OCI-LY7 (cell line): ENCODE measurements around the gene POU2AF1. TPM values are rescaled to one million over a fixed set of nuclear protein-coding genes. Genes with fewer than 3 reads are reported as not detected.

Experiments
- BruUV-seq: library from RNA; stranded (reverse); fragments of 400-500 nt; replicated peaks from 2 replicates; lab custom pipeline; 2021; lab: Mats Ljungman, UMichigan
- CTCF ChIA-PET: fragments of 300-600 bp; sonication (Branson Sonifier 250); formaldehyde crosslinking; loops from one replicate; lab custom pipeline; 2022; ENCODE audit warnings: antibody characterized with exemption; ENCODE audit not compliant: unreplicated experiment; lab: Charles Lee
- POLR2A ChIA-PET: fragments of 300-600 bp; sonication (Branson Sonifier 250); formaldehyde crosslinking; loops from one replicate; lab custom pipeline; 2022; ENCODE audit warnings: antibody characterized with exemption; lab: Charles Lee
- DNase-seq: peaks from one replicate; pipeline ENCODE4 v3.0.0-alpha.2; 2015; ENCODE audit warnings: low spot score
- H2AFZ ChIP-seq: fragments of 200-600 bp; sonication (generic), shearing (Covaris generic); 2 replicates; pipeline ENCODE4 v1.6.1; 2014; ENCODE audit warnings: mild to moderate bottlenecking, antibody characterized with exemption, low read length, moderate library complexity
- H3K27ac ChIP-seq: fragments of 200-600 bp; sonication (generic); 2 replicates; pipeline ENCODE4 v1.5.1; 2014; ENCODE audit warnings: mixed run types, low read depth, mild to moderate bottlenecking, moderate library complexity, low read length, inconsistent platforms; ENCODE audit not compliant: poor library complexity, severe bottlenecking
- H3K36me3 ChIP-seq: fragments of 200-600 bp; sonication (generic); 2 replicates; pipeline ENCODE4 v1.6.1; 2014; ENCODE audit warnings: mild to moderate bottlenecking, antibody characterized with exemption, low read length, moderate library complexity, mixed read lengths; ENCODE audit not compliant: insufficient read depth
- H3K4me1 ChIP-seq: fragments of 200-600 bp; sonication (generic); 2 replicates; pipeline ENCODE4 v1.5.1; 2014; ENCODE audit warnings: mild to moderate bottlenecking, low read length; ENCODE audit not compliant: insufficient read depth, poor library complexity, severe bottlenecking
- H3K4me2 ChIP-seq: fragments of 200-600 bp; sonication (generic); 2 replicates; pipeline ENCODE4 v1.6.1; 2014; ENCODE audit warnings: mild to moderate bottlenecking, low read length
- H3K4me3 ChIP-seq: fragments of 200-600 bp; sonication (generic); 2 replicates; pipeline ENCODE4 v1.5.1; 2014; ENCODE audit warnings: mild to moderate bottlenecking, low read depth, low read length; ENCODE audit not compliant: poor library complexity, severe bottlenecking
- H3K79me2 ChIP-seq: fragments of 200-600 bp; sonication (generic); 2 replicates; pipeline ENCODE4 v1.6.1; 2016; ENCODE audit warnings: low read depth, mild to moderate bottlenecking, low read length, moderate library complexity, mixed read lengths; ENCODE audit not compliant: insufficient read depth
- H3K9me2 ChIP-seq: fragments of 200-600 bp; sonication (generic); 2 replicates; pipeline ENCODE4 v1.6.1; 2016; ENCODE audit warnings: mild to moderate bottlenecking, low read length, mixed read lengths; ENCODE audit not compliant: insufficient read depth
- H3K9me3 ChIP-seq: fragments of 200-600 bp; sonication (generic); 2 replicates; pipeline ENCODE4 v1.6.1; 2014; ENCODE audit warnings: mild to moderate bottlenecking, mixed run types, low read length, mixed read lengths
- H4K20me1 ChIP-seq: fragments of 200-600 bp; sonication (generic); 2 replicates; pipeline ENCODE4 v1.6.1; 2014; ENCODE audit warnings: mild to moderate bottlenecking, antibody characterized with exemption, low read length, moderate library complexity, mixed read lengths; ENCODE audit not compliant: insufficient read depth
- EZH2phosphoT487 ChIP-seq: fragments of 200-600 bp; sonication (generic); IDR thresholded peaks from 2 replicates; pipeline ENCODE4 v1.6.1; 2018; ENCODE audit warnings: low read depth, borderline replicate concordance, mild to moderate bottlenecking, mixed run types, antibody characterized with exemption, low read length, moderate library complexity, mixed read lengths
- intact Hi-C: fragments of 100-400 bp; cut with micrococcal nuclease; formaldehyde crosslinking; loops from one replicate; pipeline ENCODE4 v1.10.0; 2022; ENCODE audit not compliant: unreplicated experiment
- total RNA-seq, 2 experiments: library from RNA; depleted of rRNA in 1 of 2; stranded (reverse); fragments of >200 nt in 1 of 2; shearing (Covaris generic) in 1 of 2; gene quantifications; 2 replicates each; pipeline ENCODE4 v1.2.3, GENCODE V29; 2014 to 2022
- TF ChIP-seq, protein P1 (sequence below): fragments of 200-600 bp; sonication (generic); conservative IDR thresholded peaks from 2 replicates; pipeline ENCODE4 v1.5.1; 2014; ENCODE audit warnings: mild to moderate bottlenecking, antibody characterized with exemption, low read length, moderate library complexity, mixed read lengths

The POU2AF1 gene
- total RNA-seq, 2 experiments from 2014 or later: 86.1 to 285 TPM

DNA sequence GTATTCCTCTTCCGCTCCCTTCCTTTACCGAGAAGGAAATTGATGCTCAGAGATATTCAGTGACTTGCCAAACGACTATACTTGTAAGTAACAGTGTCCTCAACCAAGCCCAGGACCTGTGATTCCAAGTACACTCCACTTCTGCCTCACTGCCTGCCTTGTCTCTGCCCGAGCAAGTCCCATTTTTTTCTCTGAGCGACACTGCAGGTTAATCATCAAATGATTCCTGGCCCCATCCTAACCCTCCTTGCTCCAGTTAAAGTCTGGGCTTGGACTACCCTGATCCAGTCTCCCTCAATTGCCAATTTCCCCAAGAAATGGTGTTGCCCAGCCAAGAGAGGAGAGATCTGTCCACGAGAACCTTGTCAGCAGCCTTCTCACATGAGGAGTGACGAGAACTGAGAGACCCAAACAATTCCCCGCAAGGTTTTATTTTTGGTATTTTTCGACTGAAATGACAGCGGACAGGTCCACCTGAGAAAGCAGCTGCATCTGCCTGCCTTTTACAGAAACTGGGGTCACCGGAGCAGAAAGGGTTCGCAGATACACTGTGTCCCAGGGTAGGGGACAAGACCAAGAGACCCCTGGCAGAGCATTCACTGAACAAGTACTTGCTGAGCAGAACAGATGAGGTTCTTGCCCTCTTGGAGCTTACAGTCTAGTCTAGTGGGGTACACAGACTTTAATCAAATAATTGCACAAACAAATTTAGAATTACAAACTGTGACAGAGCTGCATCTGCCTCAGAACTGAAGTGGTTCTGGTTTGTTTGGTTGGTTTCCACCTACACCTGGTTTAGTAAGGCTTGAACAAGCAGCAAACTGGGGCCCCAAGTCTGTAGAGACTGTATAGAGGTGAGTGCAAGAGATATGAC, 11.4 kb downstream of the POU2AF1 start:
- peaks cover 100% of the 10 kb centered on the region for H3K4me1 ChIP-seq
- ChIA-PET CTCF (interaction anchor here (0.7 to 1.4 kb wide), 2 partner anchors 34 to 50 kb away, joined by 3 read pairs; no protein-coding TSS in a partner anchor), POLR2A (interaction anchor here (0.5 to 24.8 kb wide), 10 partner anchors 10 to 1135 kb away, joined by 3 to 577 read pairs (median 4); partner anchors contain the start of gene POU2AF1)
- BruUV-seq: no TSS peak
- intact Hi-C loops: loop anchor here (1.0 kb wide), 1 partner anchor 12 kb away; the partner anchor contains the start of gene POU2AF1
- H3K9me2 ChIP-seq: no peaks in the 10 kb centered on the region
- peak overlapping the region; percentile 96 for H3K4me2 ChIP-seq
- DNase-seq: peak; percentile 77
- peaks cover 56% of the 10 kb centered on the region for H4K20me1 ChIP-seq
- TF ChIP-seq, protein P1, sequence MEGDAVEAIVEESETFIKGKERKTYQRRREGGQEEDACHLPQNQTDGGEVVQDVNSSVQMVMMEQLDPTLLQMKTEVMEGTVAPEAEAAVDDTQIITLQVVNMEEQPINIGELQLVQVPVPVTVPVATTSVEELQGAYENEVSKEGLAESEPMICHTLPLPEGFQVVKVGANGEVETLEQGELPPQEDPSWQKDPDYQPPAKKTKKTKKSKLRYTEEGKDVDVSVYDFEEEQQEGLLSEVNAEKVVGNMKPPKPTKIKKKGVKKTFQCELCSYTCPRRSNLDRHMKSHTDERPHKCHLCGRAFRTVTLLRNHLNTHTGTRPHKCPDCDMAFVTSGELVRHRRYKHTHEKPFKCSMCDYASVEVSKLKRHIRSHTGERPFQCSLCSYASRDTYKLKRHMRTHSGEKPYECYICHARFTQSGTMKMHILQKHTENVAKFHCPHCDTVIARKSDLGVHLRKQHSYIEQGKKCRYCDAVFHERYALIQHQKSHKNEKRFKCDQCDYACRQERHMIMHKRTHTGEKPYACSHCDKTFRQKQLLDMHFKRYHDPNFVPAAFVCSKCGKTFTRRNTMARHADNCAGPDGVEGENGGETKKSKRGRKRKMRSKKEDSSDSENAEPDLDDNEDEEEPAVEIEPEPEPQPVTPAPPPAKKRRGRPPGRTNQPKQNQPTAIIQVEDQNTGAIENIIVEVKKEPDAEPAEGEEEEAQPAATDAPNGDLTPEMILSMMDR: no peak
- TF ChIP-seq EZH2phosphoT487: no peak
- peaks cover 100% of the 10 kb centered on the region for H3K36me3 ChIP-seq
- no peak overlapping the region for H2AFZ ChIP-seq
- H3K79me2 ChIP-seq: peaks cover 100% of the 10 kb centered on the region
- peak overlapping the region; percentile 39 for H3K4me3 ChIP-seq
- peak overlapping the region; percentile 73 for H3K27ac ChIP-seq
- no peaks in the 10 kb centered on the region for H3K9me3 ChIP-seq

GRCh38 chr11:111366560-111367410, 12.3 kb downstream of the POU2AF1 start:
- Histone ChIP-seq H4K20me1 (peaks cover 56% of the 10 kb centered on the region), H3K36me3 (peaks cover 100% of the 10 kb centered on the region), H3K4me1 (peaks cover 100% of the 10 kb centered on the region), H3K79me2 (peaks cover 100% of the 10 kb centered on the region), H3K9me3 (no peaks in the 10 kb centered on the region), H3K4me3 (no peak overlapping the region), H3K9me2 (no peaks in the 10 kb centered on the region), H2AFZ (no peak overlapping the region), H3K27ac (peak overlapping the region; percentile 73), H3K4me2 (peak overlapping the region; percentile 96)
- TF ChIP-seq, protein P1: no peak
- TF ChIP-seq EZH2phosphoT487: no peak
- intact Hi-C loops: no loop called here
- DNase-seq: no peak
- ChIA-PET CTCF (interaction anchor here (0.7 kb wide), 1 partner anchor 51 kb away, joined by 3 read pairs; no protein-coding TSS in a partner anchor), POLR2A (interaction anchor here (0.7 to 24.8 kb wide), 6 partner anchors 11 to 72 kb away, joined by 3 to 577 read pairs (median 6); partner anchors contain the start of gene POU2AF1)
- no TSS peak for BruUV-seq
